Upper lobe of left lung (tissue), 4 donors: Measurements from ENCODE around the gene LRIT2.

ENCODE experiments used
- EP300 ChIP-seq, 4 donors: sonication (generic); formaldehyde crosslinking; IDR thresholded peaks; one replicate each; pipeline ENCODE4 v1.5.1; 2017; ENCODE audit warnings: antibody characterized with exemption in 4 of 4, control low read depth in 2 of 4
- TF ChIP-seq, protein P1 (sequence below), 6 experiments: fragments of 450-650 bp in 4 of 6; fragments of 200-600 bp in 2 of 6; sonication (generic) in 2 of 6; IDR thresholded peaks; one replicate each; pipeline ENCODE4 v1.5.1; 2016 to 2019; ENCODE audit warnings: antibody characterized with exemption in 6 of 6

GRCh38 chr10:84269162-84269561 is 43.8 kb upstream of the LRIT2 start:
- TF ChIP-seq, protein P1, sequence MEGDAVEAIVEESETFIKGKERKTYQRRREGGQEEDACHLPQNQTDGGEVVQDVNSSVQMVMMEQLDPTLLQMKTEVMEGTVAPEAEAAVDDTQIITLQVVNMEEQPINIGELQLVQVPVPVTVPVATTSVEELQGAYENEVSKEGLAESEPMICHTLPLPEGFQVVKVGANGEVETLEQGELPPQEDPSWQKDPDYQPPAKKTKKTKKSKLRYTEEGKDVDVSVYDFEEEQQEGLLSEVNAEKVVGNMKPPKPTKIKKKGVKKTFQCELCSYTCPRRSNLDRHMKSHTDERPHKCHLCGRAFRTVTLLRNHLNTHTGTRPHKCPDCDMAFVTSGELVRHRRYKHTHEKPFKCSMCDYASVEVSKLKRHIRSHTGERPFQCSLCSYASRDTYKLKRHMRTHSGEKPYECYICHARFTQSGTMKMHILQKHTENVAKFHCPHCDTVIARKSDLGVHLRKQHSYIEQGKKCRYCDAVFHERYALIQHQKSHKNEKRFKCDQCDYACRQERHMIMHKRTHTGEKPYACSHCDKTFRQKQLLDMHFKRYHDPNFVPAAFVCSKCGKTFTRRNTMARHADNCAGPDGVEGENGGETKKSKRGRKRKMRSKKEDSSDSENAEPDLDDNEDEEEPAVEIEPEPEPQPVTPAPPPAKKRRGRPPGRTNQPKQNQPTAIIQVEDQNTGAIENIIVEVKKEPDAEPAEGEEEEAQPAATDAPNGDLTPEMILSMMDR (IDR thresholded peaks at IDR 0.05): no peak
- no peak for TF ChIP-seq EP300 (IDR thresholded peaks at IDR 0.05)
